ENCODE results near the gene IRGQ. TPM values are rescaled to one million over a fixed set of nuclear protein-coding genes. Genes with fewer than 3 reads are reported as not detected.
"Not testable (repeated sequence)": the region's sequence is repeated elsewhere in the genome, so short reads cannot be mapped to it uniquely, and the experiment has no call there.

IRGQ gene
- total and polyA plus RNA-seq, 2 donors: 4.4 to 7.5 TPM

- peaks cover 36 to 46% of the 10 kb centered on the region in 2 donors for H3K36me3 ChIP-seq (ENCODE audit: control insufficient read depth in 2 of 2, insufficient read depth in 2 of 2, low read length in 1 of 2)
Measured at GRCh38 chr19:43607238-43608205, 11.6 kb upstream of the IRGQ start.

DNA sequence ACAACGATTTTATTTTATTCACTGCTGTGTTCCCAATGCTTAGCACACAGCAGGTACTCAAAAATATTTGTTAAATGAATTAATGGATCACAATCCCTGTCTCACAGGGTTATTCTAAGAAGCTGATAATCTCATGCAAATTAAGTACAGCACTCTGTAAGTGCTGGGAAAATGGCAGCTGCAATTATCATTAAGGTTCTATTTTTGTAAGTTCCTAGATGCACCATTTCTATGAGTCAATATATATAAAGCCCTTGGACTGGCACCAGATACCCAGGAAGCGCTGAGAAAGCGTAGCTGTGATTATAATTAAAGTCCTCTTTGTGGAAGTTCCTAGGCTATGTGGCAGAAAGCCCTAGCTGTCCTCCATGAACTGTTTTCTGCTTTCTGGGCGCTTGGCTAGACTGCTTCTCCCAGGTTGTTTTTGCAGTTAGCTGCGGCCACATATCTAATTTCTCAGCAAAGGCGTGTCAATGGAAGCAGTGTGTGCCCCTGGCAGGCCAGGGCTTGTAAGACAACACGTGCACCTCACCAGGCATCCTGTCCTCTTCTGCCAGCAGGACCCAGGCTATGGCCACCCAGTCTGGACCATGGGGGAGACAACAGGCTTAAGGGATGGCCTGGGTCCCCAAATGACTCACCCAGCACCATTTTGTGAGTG lies 10.8 kb upstream of the IRGQ start:
- peak overlapping the region; percentile 42 to 43 for H3K27ac ChIP-seq (ENCODE audit: low read depth in 1 of 2, low read length in 1 of 2)
- no peak overlapping the region for H3K4me3 ChIP-seq (ENCODE audit: low read length in 2 of 2)
- DNase-seq (ENCODE audit: low read depth in 6 of 9, low spot score in 9 of 9): no peak
- 94% methylated on average over 7 of the region's 7 CpGs for WGBS
- H3K27me3 ChIP-seq (ENCODE audit: control insufficient read depth in 2 of 2, insufficient read depth in 1 of 2, low read length in 1 of 2): no peaks in the 10 kb centered on the region
- H3K4me1 ChIP-seq (ENCODE audit: control insufficient read depth in 2 of 2, insufficient read depth in 2 of 2, low read length in 2 of 2): peaks cover 0 to 4% of the 10 kb centered on the region in 2 donors
- H3K36me3 ChIP-seq (ENCODE audit: control insufficient read depth in 2 of 2, insufficient read depth in 2 of 2, low read length in 1 of 2): peaks cover 34 to 45% of the 10 kb centered on the region in 2 donors
- H3K9me3 ChIP-seq (ENCODE audit: control insufficient read depth in 2 of 2, insufficient read depth in 1 of 2, low read length in 1 of 2): no peaks in the 10 kb centered on the region

More at GRCh38 chr19:43607238-43608205, 11.6 kb upstream of the IRGQ start:
- H3K4me1 ChIP-seq (ENCODE audit: control insufficient read depth in 2 of 2, insufficient read depth in 2 of 2, low read length in 2 of 2): peaks cover 0 to 4% of the 10 kb centered on the region in 2 donors
- 51% methylated on average over 28 of the region's 28 CpGs for WGBS
- DNase-seq (ENCODE audit: low read depth in 6 of 9, low spot score in 9 of 9): no peak
- peak overlapping the region; percentile 9 to 52 for H3K27ac ChIP-seq (ENCODE audit: low read depth in 1 of 2, low read length in 1 of 2)
- no peaks in the 10 kb centered on the region for H3K9me3 ChIP-seq (ENCODE audit: control insufficient read depth in 2 of 2, insufficient read depth in 1 of 2, low read length in 1 of 2)
- no peak overlapping the region for H3K4me3 ChIP-seq (ENCODE audit: low read length in 2 of 2)
- no peaks in the 10 kb centered on the region for H3K27me3 ChIP-seq (ENCODE audit: control insufficient read depth in 2 of 2, insufficient read depth in 1 of 2, low read length in 1 of 2)

- peaks cover 0 to 4% of the 10 kb centered on the region in 2 donors for H3K4me1 ChIP-seq (ENCODE audit: control insufficient read depth in 2 of 2, insufficient read depth in 2 of 2, low read length in 2 of 2)
- H3K27me3 ChIP-seq (ENCODE audit: control insufficient read depth in 2 of 2, insufficient read depth in 1 of 2, low read length in 1 of 2): no peaks in the 10 kb centered on the region
- DNase-seq (ENCODE audit: low read depth in 6 of 9, low spot score in 9 of 9): no peak
- peaks cover 33 to 47% of the 10 kb centered on the region in 2 donors for H3K36me3 ChIP-seq (ENCODE audit: control insufficient read depth in 2 of 2, insufficient read depth in 2 of 2, low read length in 1 of 2)
- H3K4me3 ChIP-seq (ENCODE audit: low read length in 2 of 2): no peak overlapping the region
- no peaks in the 10 kb centered on the region for H3K9me3 ChIP-seq (ENCODE audit: control insufficient read depth in 2 of 2, insufficient read depth in 1 of 2, low read length in 1 of 2)
- peak overlapping the region in 1 of 2 donors; percentile 36 for H3K27ac ChIP-seq (ENCODE audit: low read depth in 1 of 2, low read length in 1 of 2)
- WGBS: 88% methylated on average over 7 of the region's 7 CpGs
Measured at GRCh38 chr19:43605875-43606568, 10.1 kb upstream of the IRGQ start.

GRCh38 chr19:43600326-43600725 lies 4.4 kb upstream of the IRGQ start:
- H3K4me3 ChIP-seq (ENCODE audit: low read length in 2 of 2); H3K9me3 ChIP-seq (ENCODE audit: control insufficient read depth in 2 of 2, insufficient read depth in 1 of 2, low read length in 1 of 2); H3K27me3 ChIP-seq (ENCODE audit: control insufficient read depth in 2 of 2, insufficient read depth in 1 of 2, low read length in 1 of 2); H3K27ac ChIP-seq (ENCODE audit: low read depth in 1 of 2, low read length in 1 of 2); DNase-seq (ENCODE audit: low read depth in 6 of 9, low spot score in 9 of 9): not testable (repeated sequence)
- WGBS: 99% methylated on average over 5 of the region's 5 CpGs
- Histone ChIP-seq H3K4me1 (ENCODE audit: control insufficient read depth in 2 of 2, insufficient read depth in 2 of 2, low read length in 2 of 2) (peaks cover 6 to 20% of the 10 kb centered on the region in 2 donors), H3K36me3 (ENCODE audit: control insufficient read depth in 2 of 2, insufficient read depth in 2 of 2, low read length in 1 of 2) (peaks cover 33 to 41% of the 10 kb centered on the region in 2 donors)

DNA sequence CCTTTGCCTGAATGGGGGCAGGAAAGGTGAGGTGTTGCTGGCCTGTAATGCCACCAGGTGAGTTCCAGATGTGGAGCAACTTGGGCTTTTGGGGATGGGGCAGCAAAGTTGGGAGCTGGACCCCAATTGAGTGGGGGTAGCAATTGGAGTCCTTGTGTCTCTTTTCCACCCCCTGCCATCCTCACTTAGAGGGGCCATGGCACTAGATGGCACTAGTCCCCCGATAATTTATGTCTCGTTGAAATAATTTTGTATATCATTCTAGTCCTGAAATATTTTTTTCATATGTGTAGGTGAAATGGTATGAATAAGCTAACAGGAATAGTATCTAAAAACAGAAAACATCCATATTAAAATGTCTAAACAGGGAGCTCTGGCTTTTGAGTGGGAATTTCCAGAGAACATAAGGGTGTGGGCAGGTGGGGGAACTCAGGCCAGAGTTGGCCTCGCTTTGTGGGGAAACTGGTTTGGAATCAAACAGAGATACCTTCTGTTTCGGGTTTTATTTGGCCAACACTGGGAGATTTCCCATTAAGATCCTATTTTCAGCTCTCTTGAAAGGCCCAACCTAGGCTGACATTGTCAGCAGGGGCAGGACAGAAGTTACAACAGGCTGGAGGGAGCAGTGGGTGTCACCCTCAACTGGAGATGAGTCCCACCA lies 3.8 kb upstream of the IRGQ start:
- DNase-seq (ENCODE audit: low read depth in 6 of 9, low spot score in 9 of 9): no peak
- Histone ChIP-seq H3K36me3 (ENCODE audit: control insufficient read depth in 2 of 2, insufficient read depth in 2 of 2, low read length in 1 of 2) (peaks cover 33 to 41% of the 10 kb centered on the region in 2 donors), H3K4me3 (ENCODE audit: low read length in 2 of 2) (no peak overlapping the region), H3K4me1 (ENCODE audit: control insufficient read depth in 2 of 2, insufficient read depth in 2 of 2, low read length in 2 of 2) (peaks cover 8 to 25% of the 10 kb centered on the region in 2 donors), H3K9me3 (ENCODE audit: control insufficient read depth in 2 of 2, insufficient read depth in 1 of 2, low read length in 1 of 2) (no peaks in the 10 kb centered on the region), H3K27ac (ENCODE audit: low read depth in 1 of 2, low read length in 1 of 2) (no peak overlapping the region), H3K27me3 (ENCODE audit: control insufficient read depth in 2 of 2, insufficient read depth in 1 of 2, low read length in 1 of 2) (no peaks in the 10 kb centered on the region)
- whole genome bisulfite sequencing: 98% methylated on average over 4 of the region's 4 CpGs

DNA sequence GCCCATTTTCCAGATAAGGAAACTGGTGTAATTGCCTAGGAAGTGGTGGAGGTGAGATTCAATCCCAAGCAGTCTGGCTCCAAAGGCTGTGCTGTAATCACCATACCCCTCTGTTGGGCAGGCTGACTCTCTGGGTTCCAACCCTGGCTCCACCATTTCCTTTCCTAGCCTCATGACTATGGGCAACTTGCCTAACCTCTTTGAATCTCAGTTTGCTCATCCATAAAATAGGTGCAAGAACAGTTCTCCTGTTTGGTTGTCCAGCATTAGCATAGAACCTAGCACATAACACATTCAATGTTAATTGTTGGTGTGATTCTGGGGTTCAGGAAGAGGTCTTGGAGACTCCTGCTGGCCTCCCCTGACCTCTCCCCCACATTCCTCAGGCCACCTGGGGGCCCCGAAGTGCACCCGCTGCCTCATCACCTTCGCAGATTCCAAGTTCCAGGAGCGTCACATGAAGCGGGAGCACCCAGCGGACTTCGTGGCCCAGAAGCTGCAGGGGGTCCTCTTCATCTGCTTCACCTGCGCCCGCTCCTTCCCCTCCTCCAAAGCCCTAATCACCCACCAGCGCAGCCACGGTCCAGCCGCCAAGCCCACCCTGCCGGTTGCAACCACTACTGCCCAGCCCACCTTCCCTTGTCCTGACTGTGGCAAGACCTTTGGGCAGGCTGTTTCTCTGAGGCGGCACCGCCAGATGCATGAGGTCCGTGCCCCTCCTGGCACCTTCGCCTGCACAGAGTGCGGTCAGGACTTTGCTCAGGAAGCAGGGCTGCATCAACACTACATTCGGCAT lies 2.7 kb upstream of the IRGQ start:
- H3K27ac ChIP-seq (ENCODE audit: low read depth in 1 of 2, low read length in 1 of 2): no peak overlapping the region
- H3K9me3 ChIP-seq (ENCODE audit: control insufficient read depth in 2 of 2, insufficient read depth in 1 of 2, low read length in 1 of 2): no peaks in the 10 kb centered on the region
- WGBS: 98% methylated on average over 19 of the region's 19 CpGs
- no peak overlapping the region for H3K4me3 ChIP-seq (ENCODE audit: low read length in 2 of 2)
- DNase-seq (ENCODE audit: low read depth in 6 of 9, low spot score in 9 of 9): no peak
- peaks cover 38 to 46% of the 10 kb centered on the region in 2 donors for H3K36me3 ChIP-seq (ENCODE audit: control insufficient read depth in 2 of 2, insufficient read depth in 2 of 2, low read length in 1 of 2)
- H3K4me1 ChIP-seq (ENCODE audit: control insufficient read depth in 2 of 2, insufficient read depth in 2 of 2, low read length in 2 of 2): peaks cover 14 to 35% of the 10 kb centered on the region in 2 donors
- no peaks in the 10 kb centered on the region for H3K27me3 ChIP-seq (ENCODE audit: control insufficient read depth in 2 of 2, insufficient read depth in 1 of 2, low read length in 1 of 2)

GRCh38 chr19:43597876-43598275 lies 1.9 kb upstream of the IRGQ start:
- peaks cover 14 to 35% of the 10 kb centered on the region in 2 donors for H3K4me1 ChIP-seq (ENCODE audit: control insufficient read depth in 2 of 2, insufficient read depth in 2 of 2, low read length in 2 of 2)
- no peaks in the 10 kb centered on the region for H3K9me3 ChIP-seq (ENCODE audit: control insufficient read depth in 2 of 2, insufficient read depth in 1 of 2, low read length in 1 of 2)
- no peaks in the 10 kb centered on the region for H3K27me3 ChIP-seq (ENCODE audit: control insufficient read depth in 2 of 2, insufficient read depth in 1 of 2, low read length in 1 of 2)
- H3K27ac ChIP-seq (ENCODE audit: low read depth in 1 of 2, low read length in 1 of 2): no peak overlapping the region
- WGBS: 55% methylated on average over 5 of the region's 5 CpGs
- no peak overlapping the region for H3K4me3 ChIP-seq (ENCODE audit: low read length in 2 of 2)
- peaks cover 44 to 49% of the 10 kb centered on the region in 2 donors for H3K36me3 ChIP-seq (ENCODE audit: control insufficient read depth in 2 of 2, insufficient read depth in 2 of 2, low read length in 1 of 2)
- DNase-seq (ENCODE audit: low read depth in 6 of 9, low spot score in 9 of 9): no peak

Measured in thymus (tissue), 11 donors.